Measurements from ENCODE around the gene KCNF1.

Gene KCNF1

DNA sequence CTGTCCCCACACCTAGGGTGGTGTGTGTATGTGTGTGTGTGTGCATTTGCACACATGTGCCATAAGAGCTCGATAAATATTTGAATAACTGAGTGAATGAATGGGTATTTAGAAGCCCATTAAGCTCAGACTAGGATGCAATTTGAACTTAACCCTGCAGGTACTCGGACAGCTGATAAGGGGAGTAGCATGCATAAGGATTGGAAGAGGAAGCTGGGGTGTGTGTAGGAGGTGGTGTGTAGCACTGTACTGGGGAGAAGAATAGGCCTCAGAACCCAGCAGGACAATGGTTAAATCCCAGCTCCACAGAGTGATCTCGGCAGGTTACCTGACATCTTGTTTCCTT is 1.8 kb upstream of the KCNF1 start:
- TF ChIP-seq, protein P1, sequence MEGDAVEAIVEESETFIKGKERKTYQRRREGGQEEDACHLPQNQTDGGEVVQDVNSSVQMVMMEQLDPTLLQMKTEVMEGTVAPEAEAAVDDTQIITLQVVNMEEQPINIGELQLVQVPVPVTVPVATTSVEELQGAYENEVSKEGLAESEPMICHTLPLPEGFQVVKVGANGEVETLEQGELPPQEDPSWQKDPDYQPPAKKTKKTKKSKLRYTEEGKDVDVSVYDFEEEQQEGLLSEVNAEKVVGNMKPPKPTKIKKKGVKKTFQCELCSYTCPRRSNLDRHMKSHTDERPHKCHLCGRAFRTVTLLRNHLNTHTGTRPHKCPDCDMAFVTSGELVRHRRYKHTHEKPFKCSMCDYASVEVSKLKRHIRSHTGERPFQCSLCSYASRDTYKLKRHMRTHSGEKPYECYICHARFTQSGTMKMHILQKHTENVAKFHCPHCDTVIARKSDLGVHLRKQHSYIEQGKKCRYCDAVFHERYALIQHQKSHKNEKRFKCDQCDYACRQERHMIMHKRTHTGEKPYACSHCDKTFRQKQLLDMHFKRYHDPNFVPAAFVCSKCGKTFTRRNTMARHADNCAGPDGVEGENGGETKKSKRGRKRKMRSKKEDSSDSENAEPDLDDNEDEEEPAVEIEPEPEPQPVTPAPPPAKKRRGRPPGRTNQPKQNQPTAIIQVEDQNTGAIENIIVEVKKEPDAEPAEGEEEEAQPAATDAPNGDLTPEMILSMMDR (IDR thresholded peaks at IDR 0.05; ENCODE audit: low read depth, low read length), result no peak; the same call in 1 of the 2 replicates
- no peak overlapping the region for H3K4me3 ChIP-seq (ENCODE audit: low read depth, low read length)

DNA sequence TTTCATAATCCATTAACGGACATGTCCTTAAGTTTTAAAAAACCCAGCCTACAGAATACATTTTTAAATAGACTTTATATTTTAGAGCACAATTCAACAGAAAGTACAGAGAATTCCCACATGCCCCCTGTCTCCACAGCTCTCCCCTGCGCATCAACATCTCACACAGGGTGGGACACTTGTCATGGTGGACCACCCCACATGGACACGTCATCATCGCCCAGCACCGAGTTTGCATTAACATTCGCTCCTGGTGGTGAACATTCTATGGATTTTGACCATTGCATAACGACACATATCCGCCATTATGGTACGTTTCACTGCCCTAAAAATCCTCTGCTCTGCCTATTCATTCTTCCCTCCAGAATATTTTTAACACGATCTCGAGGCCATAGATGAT is 1.1 kb upstream of the KCNF1 start:
- no peak overlapping the region for H3K4me3 ChIP-seq (ENCODE audit: low read depth, low read length)
- TF ChIP-seq, protein P1 (IDR thresholded peaks at IDR 0.05; ENCODE audit: low read depth, low read length), result no peak

DNA sequence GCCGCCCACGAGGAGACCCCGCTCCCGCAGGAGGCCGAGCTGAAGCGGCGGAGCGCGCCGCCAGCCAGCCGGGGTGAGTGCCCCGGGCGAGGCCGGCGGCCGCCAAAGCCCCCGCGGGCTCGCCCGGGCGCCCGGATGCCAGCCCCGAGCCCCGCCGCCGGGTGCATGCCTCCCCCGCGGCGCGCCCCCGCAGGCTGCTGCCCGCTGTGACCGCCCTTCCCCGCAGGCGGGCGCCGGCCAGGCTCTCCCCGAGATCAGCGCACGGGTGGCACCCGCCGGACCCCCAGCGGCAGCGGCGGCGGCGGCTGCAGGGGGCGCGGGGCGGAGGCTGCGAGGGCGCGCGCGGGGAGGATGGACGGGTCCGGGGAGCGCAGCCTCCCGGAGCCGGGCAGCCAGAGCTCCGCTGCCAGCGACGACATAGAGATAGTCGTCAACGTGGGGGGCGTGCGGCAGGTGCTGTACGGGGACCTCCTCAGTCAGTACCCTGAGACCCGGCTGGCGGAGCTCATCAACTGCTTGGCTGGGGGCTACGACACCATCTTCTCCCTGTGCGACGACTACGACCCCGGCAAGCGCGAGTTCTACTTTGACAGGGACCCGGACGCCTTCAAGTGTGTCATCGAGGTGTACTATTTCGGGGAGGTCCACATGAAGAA is 470 bp downstream of the KCNF1 start:
- peak overlapping the region; percentile 52 for H3K4me3 ChIP-seq (ENCODE audit: low read depth, low read length)
- TF ChIP-seq, protein P1 (IDR thresholded peaks at IDR 0.05; ENCODE audit: low read depth, low read length), result no peak

DNA sequence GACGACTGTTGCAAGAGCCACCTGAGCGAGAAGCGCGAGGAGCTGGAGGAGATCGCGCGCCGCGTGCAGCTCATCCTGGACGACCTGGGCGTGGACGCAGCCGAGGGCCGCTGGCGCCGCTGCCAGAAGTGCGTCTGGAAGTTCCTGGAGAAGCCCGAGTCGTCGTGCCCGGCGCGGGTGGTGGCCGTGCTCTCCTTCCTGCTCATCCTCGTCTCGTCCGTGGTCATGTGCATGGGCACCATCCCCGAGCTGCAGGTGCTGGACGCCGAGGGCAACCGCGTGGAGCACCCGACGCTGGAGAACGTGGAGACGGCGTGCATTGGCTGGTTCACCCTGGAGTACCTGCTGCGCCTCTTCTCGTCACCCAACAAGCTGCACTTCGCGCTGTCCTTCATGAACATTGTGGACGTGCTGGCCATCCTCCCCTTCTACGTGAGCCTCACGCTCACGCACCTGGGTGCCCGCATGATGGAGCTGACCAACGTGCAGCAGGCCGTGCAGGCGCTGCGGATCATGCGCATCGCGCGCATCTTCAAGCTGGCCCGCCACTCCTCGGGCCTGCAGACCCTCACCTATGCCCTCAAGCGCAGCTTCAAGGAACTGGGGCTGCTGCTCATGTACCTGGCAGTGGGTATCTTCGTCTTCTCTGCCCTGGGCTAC is 1.2 kb downstream of the KCNF1 start:
- H3K4me3 ChIP-seq (ENCODE audit: low read depth, low read length), result no peak overlapping the region; the same call in 1 of the 2 replicates
- TF ChIP-seq, protein P1 (IDR thresholded peaks at IDR 0.05; ENCODE audit: low read depth, low read length), result no peak

DNA sequence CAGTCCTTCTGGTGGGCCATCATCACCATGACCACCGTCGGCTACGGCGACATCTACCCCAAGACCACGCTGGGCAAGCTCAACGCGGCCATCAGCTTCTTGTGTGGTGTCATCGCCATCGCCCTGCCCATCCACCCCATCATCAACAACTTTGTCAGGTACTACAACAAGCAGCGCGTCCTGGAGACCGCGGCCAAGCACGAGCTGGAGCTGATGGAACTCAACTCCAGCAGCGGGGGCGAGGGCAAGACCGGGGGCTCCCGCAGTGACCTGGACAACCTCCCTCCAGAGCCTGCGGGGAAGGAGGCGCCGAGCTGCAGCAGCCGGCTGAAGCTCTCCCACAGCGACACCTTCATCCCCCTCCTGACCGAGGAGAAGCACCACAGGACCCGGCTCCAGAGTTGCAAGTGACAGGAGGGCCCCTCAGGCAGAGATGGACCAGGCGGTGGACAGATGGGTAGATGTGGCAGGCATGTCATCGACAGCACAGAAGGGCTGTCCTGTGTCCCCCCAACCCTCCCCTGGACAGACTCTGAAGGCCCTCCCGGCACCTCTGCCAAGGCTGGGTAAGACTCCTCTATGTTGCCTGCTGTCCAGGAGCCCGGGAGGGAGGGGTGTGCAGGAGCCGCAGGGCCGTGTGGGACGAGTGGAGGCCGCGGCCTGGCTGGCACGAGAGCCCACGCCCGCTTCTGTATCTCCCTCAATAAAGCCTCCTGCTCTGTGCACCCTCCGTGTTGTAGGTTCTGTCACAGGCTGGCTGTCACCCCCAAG is 2.0 kb downstream of the KCNF1 start:
- TF ChIP-seq, protein P1 (IDR thresholded peaks at IDR 0.05; ENCODE audit: low read depth, low read length), result no peak
- peak overlapping the region; percentile 33; the same call in 1 of the 2 replicates for H3K4me3 ChIP-seq (ENCODE audit: low read depth, low read length)

DNA sequence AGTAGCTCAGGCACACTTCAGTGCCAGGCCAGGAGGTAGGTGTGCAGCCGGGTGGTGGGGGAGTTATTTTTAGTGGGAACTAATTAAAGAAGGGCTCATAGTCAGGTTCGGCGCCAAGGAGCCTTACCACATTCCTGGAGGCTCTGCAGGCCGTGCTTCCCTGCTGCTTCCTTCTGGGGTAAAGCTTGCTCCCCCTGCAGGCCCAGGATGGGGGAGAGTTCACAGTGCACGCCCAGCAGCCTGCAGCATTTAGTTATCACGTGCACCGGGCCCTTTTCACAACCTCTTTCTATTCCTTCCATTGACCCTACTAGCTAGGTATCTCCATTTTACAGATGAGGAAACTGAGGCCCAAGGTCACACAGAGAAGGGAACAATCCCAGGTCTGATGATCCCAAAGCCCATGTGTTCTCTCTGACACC is 2.5 kb downstream of the KCNF1 start:
- TF ChIP-seq, protein P1 (IDR thresholded peaks at IDR 0.05; ENCODE audit: low read depth, low read length), result peak; percentile 57

DNA sequence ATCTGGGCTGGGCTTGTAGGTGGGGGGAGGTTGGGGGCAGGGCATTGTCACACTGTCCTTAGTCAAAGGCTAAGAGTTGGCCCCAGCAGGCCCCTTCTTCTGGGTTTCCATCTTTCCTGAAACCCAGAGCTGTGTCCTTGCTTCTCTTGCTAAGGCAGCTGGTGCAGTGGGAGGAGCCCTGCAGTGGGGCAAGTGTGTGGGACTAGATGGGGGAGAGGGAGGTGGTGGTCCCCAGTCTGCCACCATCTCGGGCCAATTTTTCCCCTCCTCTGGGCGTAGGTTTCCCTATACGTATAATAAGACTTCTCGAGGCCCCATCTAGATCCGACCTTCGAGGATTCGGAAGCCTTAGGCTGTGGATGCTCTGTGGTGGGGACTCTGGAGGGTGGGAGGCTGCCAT is 3.5 kb downstream of the KCNF1 start:
- TF ChIP-seq, protein P1 (IDR thresholded peaks at IDR 0.05; ENCODE audit: low read depth, low read length), result no peak
- no peak overlapping the region for H3K4me3 ChIP-seq (ENCODE audit: low read depth, low read length)

More for the DNA sequence above, 2.5 kb downstream of the KCNF1 start:
- peak overlapping the region; percentile 33; the same call in 1 of the 2 replicates for H3K4me3 ChIP-seq (ENCODE audit: low read depth, low read length)
